SKM-1 treated with dmso at 0.1 percent for 144 hours (cell line): ENCODE measurements around the gene MFAP2.

Source experiments
- DNase-seq: peaks from one replicate; lab custom pipeline; 2025; ENCODE audit not compliant: unreplicated experiment; lab: John Stamatoyannopoulos, UW

The MFAP2 gene

DNA sequence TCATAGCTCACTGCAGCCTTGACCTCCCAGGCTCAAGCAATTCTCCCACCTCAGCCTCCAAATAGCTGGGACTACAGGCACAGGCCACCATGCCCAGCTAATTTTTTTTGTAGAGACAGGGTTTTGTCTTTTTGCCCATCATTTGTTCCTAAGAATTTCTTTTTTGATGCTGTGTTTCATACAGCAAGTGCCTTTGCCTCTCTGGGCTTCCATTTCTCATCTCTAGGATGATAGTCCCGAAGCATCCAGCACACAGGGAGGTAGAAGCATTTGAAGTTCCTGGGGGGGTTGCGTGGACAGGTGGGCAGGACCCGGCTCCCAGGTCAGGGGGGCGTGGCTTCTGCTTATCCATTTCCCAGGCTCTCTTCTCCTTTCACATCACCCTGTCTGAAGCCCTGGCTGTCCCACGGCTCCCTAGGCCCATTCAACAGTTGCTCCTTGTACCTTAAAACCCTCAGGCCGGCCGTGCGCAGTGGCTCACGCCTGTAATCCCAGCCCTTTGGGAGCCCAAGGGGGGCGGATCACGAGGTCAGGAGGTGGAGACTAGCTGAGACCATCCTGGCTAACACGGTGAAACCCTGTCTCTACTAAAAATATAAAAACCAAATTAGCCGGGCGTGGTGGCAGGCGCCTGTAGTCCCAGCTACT is 27.9 kb upstream of the MFAP2 start:
- DNase-seq: no peak

DNA sequence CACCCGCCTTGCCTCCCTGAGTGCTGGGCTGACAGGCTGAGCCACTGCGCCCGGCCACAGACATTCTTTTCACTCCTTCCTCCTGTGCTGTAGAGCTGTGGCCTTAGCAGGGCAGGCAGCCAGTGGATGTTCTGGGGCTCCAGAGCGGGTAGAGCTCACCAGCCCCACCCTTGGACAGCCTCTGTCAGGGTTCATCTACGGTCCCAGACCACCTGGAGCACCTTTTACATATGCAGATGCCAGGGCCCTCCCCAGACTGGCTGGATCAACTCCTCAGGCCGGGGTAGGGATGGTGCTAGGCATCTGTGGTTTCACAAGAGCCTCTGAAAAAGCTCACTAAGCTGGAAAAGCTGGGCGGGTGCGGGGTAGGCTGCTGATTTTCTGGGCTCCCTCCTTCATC is 26.7 kb upstream of the MFAP2 start:
- no peak for DNase-seq

GRCh38 chr1:17005365-17005740 is 24.9 kb upstream of the MFAP2 start:
- no peak for DNase-seq

DNA sequence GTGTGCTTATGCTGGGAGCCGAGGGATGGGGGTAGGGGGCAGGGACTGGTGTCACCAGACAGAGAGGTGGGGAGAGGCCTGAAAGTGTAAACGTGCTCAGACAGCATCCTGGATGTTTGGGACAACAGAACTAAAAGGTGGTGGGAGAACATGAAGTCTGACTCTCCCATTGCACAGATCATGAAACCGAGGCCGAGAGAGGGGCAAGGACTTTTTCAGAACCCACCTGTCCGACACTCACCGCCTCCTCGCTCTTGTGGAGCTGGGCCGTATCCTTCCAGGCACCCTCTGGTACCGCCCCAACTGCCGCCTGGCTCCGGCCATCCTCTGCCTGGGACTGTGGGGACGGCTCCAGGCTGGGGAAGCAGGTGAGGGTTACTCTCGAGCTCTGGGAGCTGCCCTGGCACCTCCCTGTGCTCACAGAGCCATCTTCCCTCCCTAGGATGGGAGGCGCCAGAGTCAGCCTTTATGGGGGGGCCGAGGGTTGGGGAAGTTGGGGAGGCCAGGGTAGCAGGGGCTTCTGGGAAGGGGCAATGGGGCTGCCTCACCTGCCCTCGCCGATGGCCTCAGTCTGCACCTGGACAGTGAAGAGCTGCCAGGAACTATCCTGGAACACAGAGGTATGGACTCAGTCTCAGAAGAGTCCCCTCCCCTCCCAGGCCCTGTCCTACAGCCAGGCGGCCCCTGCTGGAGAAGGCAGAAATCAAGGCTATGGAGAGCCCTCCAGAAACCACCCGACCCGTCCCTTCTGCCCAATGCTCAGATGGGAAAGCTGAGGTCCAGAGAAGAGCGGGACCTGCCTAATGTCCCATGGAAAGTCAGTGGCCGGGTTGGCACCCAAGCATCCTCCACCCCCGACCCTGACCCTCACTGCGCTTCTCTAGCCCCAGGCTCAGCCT is 24.3 kb upstream of the MFAP2 start:
- no peak for DNase-seq

DNA sequence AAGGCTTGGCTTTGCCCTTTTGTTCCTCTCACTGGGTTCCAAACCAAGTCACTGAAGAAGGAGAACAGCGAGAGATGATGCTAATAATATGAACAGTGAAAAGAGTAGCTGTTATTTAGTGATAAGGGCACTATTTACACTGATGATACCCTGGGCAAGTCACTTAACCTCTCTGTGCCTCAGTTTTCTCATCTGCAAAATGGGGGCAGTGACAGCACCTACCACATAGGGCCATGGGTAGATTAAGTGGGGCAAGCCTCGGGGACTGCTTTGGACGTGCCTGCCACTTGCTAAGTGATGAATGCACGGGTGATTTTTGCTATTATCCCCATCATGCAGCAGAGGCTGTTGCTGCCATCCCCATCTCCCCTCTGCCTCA is 22.1 kb upstream of the MFAP2 start:
- no peak for DNase-seq

- no peak for DNase-seq
Measured at GRCh38 chr1:17001760-17002523, 21.5 kb upstream of the MFAP2 start.

DNA sequence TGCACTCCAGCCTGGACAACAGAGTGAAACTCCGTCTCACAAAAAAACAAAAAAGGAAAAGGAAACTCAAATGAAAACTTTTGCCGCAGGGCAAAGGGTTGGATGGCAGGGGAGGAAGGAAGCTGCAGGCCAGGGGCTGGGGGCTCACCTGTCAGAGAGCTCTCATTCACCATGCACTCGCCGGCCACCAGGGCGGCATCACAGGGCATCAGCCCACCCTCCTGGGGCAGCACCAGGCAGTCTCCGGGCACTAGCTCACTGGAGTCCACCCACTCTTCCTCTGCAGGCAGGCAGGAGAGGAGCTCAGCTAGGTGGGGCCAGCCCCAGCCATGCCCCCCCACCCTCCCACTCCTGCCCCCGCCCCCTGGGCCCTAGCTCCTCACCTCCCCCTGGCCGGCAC is 19.4 kb upstream of the MFAP2 start:
- DNase-seq: no peak

GRCh38 chr1:16998589-16998988 is 18.2 kb upstream of the MFAP2 start:
- no peak for DNase-seq

GRCh38 chr1:16996845-16997244 is 16.4 kb upstream of the MFAP2 start:
- DNase-seq: no peak

DNA sequence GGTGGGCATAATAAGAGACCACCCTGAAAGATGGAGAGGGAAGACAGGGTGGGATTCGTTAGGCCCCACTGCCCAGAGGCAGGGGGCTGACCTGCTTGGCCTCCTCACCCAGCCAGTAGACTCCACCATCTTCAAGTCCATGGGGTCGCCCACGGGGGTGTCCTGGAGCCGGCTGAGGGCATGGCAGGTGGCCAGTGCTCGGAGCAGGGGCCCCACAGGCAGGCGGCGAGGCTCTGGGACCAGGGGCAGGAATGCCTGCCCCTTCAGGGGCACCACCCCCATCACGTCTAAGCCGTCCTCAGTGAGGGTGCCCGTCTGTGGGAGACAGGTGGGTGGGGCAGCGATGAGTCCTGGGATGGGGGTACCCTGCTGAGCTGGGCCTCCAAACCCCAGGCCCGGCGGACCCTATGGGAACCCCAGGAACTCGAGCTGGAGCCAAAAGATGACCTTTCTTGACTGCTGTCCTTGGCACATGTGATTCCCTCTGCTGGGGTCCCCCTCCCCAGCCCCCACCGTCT is 13.2 kb upstream of the MFAP2 start:
- DNase-seq: no peak

DNA sequence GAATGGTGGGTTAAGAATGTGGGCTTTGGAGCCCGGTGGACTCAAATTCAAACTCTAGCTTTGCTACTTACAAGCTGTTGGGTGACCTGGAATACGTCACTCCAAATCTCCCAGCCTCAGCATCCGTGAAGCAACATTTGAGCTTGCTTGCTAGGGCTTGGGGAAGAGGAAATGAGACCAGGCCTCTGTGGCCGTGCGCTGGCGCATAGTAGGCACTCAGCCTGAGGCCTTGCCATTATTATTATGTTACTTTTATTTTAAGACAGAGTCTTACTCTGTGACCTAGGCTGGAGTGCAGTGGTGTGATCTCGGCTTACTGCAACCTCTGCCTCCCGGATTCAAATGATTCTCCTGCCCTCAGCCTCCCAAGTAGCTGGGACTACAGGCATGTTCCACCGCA is 12.3 kb upstream of the MFAP2 start:
- no peak for DNase-seq

DNA sequence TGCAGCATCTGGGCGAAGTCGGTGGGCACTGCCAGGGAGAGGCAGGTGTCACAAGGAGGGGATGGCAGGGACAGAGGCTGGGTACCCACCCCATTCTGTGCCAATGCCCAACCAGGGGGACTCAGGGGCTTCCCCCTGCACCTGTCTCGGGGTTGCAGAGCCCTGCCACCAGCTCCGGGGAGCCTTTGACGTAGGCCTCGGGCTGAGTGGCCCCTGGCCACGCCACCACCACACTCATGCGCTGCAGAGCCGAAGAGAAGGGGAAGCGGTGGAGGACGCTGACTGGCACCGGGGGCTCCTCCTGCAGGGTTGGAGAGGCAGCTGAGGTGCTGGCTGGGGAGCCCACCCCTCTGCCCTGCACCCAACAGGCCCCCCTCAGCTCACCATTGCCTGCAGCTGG is 11.7 kb upstream of the MFAP2 start:
- no peak for DNase-seq

GRCh38 chr1:16991571-16991970 is 11.2 kb upstream of the MFAP2 start:
- DNase-seq: no peak

GRCh38 chr1:16989676-16990391 is 9.4 kb upstream of the MFAP2 start:
- no peak for DNase-seq

GRCh38 chr1:16988210-16988609 is 7.8 kb upstream of the MFAP2 start:
- DNase-seq: no peak

DNA sequence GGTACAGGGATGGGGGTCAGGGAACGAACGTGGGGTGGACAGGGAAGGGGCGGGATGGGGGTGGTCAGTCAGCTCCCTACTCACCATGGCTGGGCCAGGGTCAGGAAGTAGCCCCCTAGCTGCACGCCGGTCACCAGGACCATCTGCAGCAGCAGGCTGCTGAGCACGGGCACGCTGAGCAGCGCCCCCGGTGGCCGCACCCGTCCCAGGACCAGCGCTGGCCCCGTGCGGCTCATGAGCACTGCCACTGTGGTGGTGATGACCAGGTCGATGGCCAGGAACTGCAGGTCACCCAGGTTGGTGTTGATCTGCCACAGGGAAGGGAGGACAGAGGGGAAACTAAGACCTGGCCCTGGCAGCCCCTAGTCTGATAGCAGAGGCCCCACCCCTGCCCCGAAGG is 6.5 kb upstream of the MFAP2 start:
- DNase-seq: no peak

GRCh38 chr1:16986560-16986959 is 6.1 kb upstream of the MFAP2 start:
- DNase-seq: no peak

DNA sequence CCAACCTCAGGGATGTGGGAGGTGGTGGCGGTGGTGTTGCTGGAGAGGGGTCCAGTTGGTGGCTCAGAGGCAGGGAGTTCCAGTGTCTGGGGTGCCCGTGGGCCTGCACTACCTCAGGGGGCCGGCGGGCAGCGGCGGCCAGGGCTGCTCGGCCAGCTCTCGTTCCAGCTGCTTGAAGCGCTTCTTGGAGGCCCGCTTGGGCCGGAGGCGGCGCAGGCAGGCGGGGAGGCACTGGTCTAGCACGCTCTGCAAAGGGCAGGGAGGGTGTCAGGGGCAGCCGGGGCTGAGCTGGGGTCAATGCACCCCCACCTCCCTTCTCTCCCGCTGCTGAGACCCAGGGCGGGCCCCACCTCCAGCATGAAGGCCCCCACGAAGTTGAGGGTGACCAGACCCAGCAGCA is 5.7 kb upstream of the MFAP2 start:
- DNase-seq: no peak

DNA sequence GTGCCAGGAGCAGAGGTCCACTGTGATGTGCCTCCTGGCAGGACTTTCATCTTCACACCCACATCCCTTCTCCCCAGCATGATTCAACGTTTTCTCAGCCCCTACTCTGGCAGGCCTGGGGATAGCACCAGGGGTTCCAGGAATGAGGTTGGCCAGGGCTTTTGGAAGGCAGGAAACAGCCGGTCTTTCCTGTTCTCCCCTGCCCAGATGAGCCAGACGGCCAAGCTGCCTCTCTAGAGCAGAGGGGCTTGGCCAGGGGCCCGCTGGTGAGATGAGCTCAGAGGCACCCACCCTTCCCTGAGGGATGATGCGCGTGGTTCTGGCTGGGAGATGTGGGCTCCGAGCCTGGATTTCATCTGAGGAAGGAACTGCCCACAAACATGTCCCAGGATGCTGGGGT is 4.3 kb upstream of the MFAP2 start:
- no peak for DNase-seq

DNA sequence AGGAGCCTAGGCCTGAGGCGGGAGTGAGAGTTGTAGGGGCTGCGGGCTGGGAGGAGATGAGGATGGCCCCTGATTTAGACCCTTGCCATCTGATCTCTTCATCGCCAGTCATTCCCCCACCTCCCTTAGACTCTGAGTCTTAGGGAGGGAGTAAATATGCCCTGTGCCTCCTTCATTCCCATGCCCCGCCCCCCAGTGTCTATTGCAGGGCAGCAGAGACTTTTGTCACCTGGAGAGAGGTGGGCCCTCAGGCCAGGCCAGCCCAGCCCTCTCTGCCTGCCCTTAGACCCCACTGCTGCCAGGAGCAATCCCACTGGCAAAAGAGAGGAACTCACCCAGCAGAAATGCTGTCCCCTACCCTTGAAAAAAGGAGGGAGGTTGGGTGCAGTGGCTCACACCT is 3.2 kb upstream of the MFAP2 start:
- DNase-seq: no peak

DNA sequence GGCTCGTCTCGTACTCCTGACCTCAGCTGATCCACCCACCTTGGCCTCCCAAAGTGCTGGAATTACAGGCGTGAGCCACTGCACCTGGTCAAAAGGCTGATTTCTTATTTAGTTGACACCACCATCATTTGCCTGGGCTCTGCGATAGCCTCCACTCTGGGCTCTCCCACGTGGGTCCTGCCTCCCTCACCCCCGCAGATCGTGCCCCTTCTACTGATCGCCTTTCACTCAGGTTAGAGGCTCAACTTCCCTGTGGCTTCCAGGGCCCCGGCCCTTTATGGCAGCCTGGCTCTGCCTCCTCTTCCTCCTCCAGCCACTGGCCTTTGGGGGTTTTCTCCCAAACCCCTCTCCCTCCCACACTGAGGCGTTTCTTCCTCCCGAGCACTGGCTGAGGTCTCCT is 2.5 kb upstream of the MFAP2 start:
- DNase-seq: no peak
